DOHH2 (cell line): ENCODE results near the gene MGAT4D.

ENCODE experiments used
- H3F3A ChIP-seq: fragments of 200-600 bp; sonication (generic), shearing (Covaris generic); 2 replicates; pipeline ENCODE4 v1.6.0; 2016; ENCODE audit warnings: antibody characterized with exemption, mild to moderate bottlenecking; ENCODE audit not compliant: control insufficient read depth, insufficient read depth
- H3K27ac ChIP-seq: fragments of 200-600 bp; sonication (generic); 2 replicates; pipeline ENCODE4 v1.5.1; 2014; ENCODE audit warnings: low read depth, mild to moderate bottlenecking, low read length, moderate library complexity
- H3K27me3 ChIP-seq: fragments of 200-600 bp; sonication (generic); 2 replicates; pipeline ENCODE4 v1.6.1; 2014; ENCODE audit warnings: mild to moderate bottlenecking, low read length, mixed read lengths; ENCODE audit not compliant: control insufficient read depth
- H3K36me3 ChIP-seq: fragments of 200-600 bp; sonication (generic); 2 replicates; pipeline ENCODE4 v1.6.1; 2014; ENCODE audit warnings: mild to moderate bottlenecking, low read length, moderate library complexity, mixed read lengths; ENCODE audit not compliant: control insufficient read depth
- H3K4me1 ChIP-seq: fragments of 200-600 bp; sonication (generic); 2 replicates; pipeline ENCODE4 v1.6.1; 2014; ENCODE audit warnings: mild to moderate bottlenecking, low read length, mixed read lengths; ENCODE audit not compliant: control insufficient read depth
- H3K4me2 ChIP-seq: fragments of 200-600 bp; sonication (generic); 2 replicates; pipeline ENCODE4 v1.6.0; 2014; ENCODE audit warnings: mild to moderate bottlenecking, low read length, moderate library complexity
- H3K4me3 ChIP-seq: fragments of 200-600 bp; sonication (generic); 2 replicates; pipeline ENCODE4 v1.5.1; 2014; ENCODE audit warnings: mild to moderate bottlenecking, low read length, mixed read lengths
- H3K79me2 ChIP-seq: fragments of 200-600 bp; sonication (generic); 2 replicates; pipeline ENCODE4 v1.6.1; 2014; ENCODE audit warnings: mild to moderate bottlenecking, low read length, mixed read lengths; ENCODE audit not compliant: control insufficient read depth
- H3K9me2 ChIP-seq: fragments of 200-600 bp; sonication (generic); replicated peaks from 2 replicates; pipeline ENCODE4 v1.6.1; 2014; ENCODE audit warnings: mild to moderate bottlenecking, low read length, mixed read lengths; ENCODE audit not compliant: control insufficient read depth
- H3K9me3 ChIP-seq: fragments of 200-600 bp; sonication (generic); 2 replicates; pipeline ENCODE4 v1.6.1; 2014; ENCODE audit warnings: antibody characterized with exemption, low read length, mixed read lengths; ENCODE audit not compliant: control insufficient read depth, insufficient read depth
- H4K20me1 ChIP-seq: fragments of 200-600 bp; sonication (generic); 2 replicates; pipeline ENCODE4 v1.6.0; 2014; ENCODE audit warnings: low read depth, mild to moderate bottlenecking, antibody characterized with exemption, low read length, moderate library complexity; ENCODE audit not compliant: control insufficient read depth, insufficient read depth
- CTCF ChIP-seq: fragments of 200-600 bp; sonication (generic); IDR thresholded peaks from one replicate; pipeline ENCODE4 v1.5.1; 2014; ENCODE audit warnings: antibody characterized with exemption, mild to moderate bottlenecking, low read depth, low read length; ENCODE audit not compliant: poor library complexity, severe bottlenecking
- EZH2phosphoT487 ChIP-seq: fragments of 200-600 bp; sonication (generic); IDR thresholded peaks from 2 replicates; pipeline ENCODE4 v1.6.1; 2017; ENCODE audit warnings: borderline replicate concordance, mild to moderate bottlenecking, antibody characterized with exemption, low read length, moderate library complexity, mixed read lengths

The MGAT4D gene

GRCh38 chr4:140504261-140504660, 6.2 kb upstream of the MGAT4D start:
- no peaks in the 10 kb centered on the region for H3K9me2 ChIP-seq
- TF ChIP-seq CTCF (no peak), EZH2phosphoT487 (no peak)
- peaks cover 14% of the 10 kb centered on the region for H3K27me3 ChIP-seq

GRCh38 chr4:140499391-140499790, 1.3 kb upstream of the MGAT4D start:
- no peak overlapping the region for H3K4me2 ChIP-seq
- H3K9me2 ChIP-seq = no peaks in the 10 kb centered on the region
- no peak overlapping the region for H3K4me3 ChIP-seq
- H4K20me1 ChIP-seq = no peaks in the 10 kb centered on the region
- no peaks in the 10 kb centered on the region for H3K79me2 ChIP-seq
- no peaks in the 10 kb centered on the region for H3K36me3 ChIP-seq
- peaks cover 15% of the 10 kb centered on the region for H3K27me3 ChIP-seq
- no peaks in the 10 kb centered on the region for H3F3A ChIP-seq
- H3K27ac ChIP-seq = no peak overlapping the region
- no peaks in the 10 kb centered on the region for H3K9me3 ChIP-seq
- H3K4me1 ChIP-seq = no peaks in the 10 kb centered on the region
- no peak for TF ChIP-seq EZH2phosphoT487
- no peak for TF ChIP-seq CTCF

More at GRCh38 chr4:140504261-140504660, 6.2 kb upstream of the MGAT4D start:
- no peaks in the 10 kb centered on the region for H4K20me1 ChIP-seq
- no peaks in the 10 kb centered on the region for H3K79me2 ChIP-seq
- no peaks in the 10 kb centered on the region for H3K36me3 ChIP-seq
- no peaks in the 10 kb centered on the region for H3K4me1 ChIP-seq
- no peak overlapping the region for H3K4me3 ChIP-seq
- no peaks in the 10 kb centered on the region for H3K9me3 ChIP-seq
- H3F3A ChIP-seq = no peaks in the 10 kb centered on the region
- no peak overlapping the region for H3K4me2 ChIP-seq
- no peak overlapping the region for H3K27ac ChIP-seq

- Histone ChIP-seq H3K4me2 (no peak overlapping the region), H3K79me2 (no peaks in the 10 kb centered on the region), H3K36me3 (no peaks in the 10 kb centered on the region), H3K4me1 (no peaks in the 10 kb centered on the region), H3K27me3 (peaks cover 15% of the 10 kb centered on the region), H4K20me1 (no peaks in the 10 kb centered on the region), H3F3A (no peaks in the 10 kb centered on the region), H3K4me3 (no peak overlapping the region), H3K9me3 (no peaks in the 10 kb centered on the region), H3K27ac (no peak overlapping the region), H3K9me2 (no peaks in the 10 kb centered on the region)
- TF ChIP-seq CTCF (no peak), EZH2phosphoT487 (no peak)
Measured at GRCh38 chr4:140497405-140497746, 717 bp downstream of the MGAT4D start.

GRCh38 chr4:140485939-140486338, 12.2 kb downstream of the MGAT4D start:
- no peak overlapping the region for H3K27ac ChIP-seq
- H3K4me2 ChIP-seq = no peak overlapping the region
- H3K9me3 ChIP-seq = no peaks in the 10 kb centered on the region
- H3K4me1 ChIP-seq = no peaks in the 10 kb centered on the region
- no peaks in the 10 kb centered on the region; the same call in none of the 2 replicates for H3K27me3 ChIP-seq
- H3F3A ChIP-seq = no peaks in the 10 kb centered on the region
- no peak overlapping the region for H3K4me3 ChIP-seq
- TF ChIP-seq CTCF (no peak), EZH2phosphoT487 (no peak)
- no peaks in the 10 kb centered on the region for H3K79me2 ChIP-seq
- H3K36me3 ChIP-seq = no peaks in the 10 kb centered on the region
- no peaks in the 10 kb centered on the region for H4K20me1 ChIP-seq
- H3K9me2 ChIP-seq = no peaks in the 10 kb centered on the region
